PC-9 (cell line): Measurements from ENCODE around the gene LGI2. TPM values are rescaled to one million over a fixed set of nuclear protein-coding genes. Genes with fewer than 3 reads are reported as not detected.

Source experiments
- BruUV-seq: library from RNA; stranded (reverse); fragments of 400-500 nt; replicated peaks from 2 replicates; lab custom pipeline; 2021; lab: Mats Ljungman, UMichigan
- CTCF ChIA-PET: fragments of 300-600 bp; sonication (Branson Sonifier 250); formaldehyde crosslinking; loops from one replicate; lab custom pipeline; 2022; ENCODE audit warnings: antibody characterized with exemption; lab: Charles Lee
- POLR2A ChIA-PET: fragments of 300-600 bp; sonication (Branson Sonifier 250); formaldehyde crosslinking; loops from one replicate; lab custom pipeline; 2022; ENCODE audit warnings: antibody characterized with exemption; ENCODE audit not compliant: unreplicated experiment; lab: Charles Lee
- DNase-seq, 2 experiments: peaks; one replicate each; pipeline versions ENCODE4 v3.0.0 to v3.0.0-alpha.2; 2015 to 2022; ENCODE audit warnings: mixed read lengths in 1 of 2
- H2AFZ ChIP-seq: fragments of 200-600 bp; sonication (generic); 2 replicates; pipeline ENCODE4 v1.8.1; 2017; ENCODE audit warnings: antibody characterized with exemption
- H3F3A ChIP-seq: fragments of 200-600 bp; sonication (generic); 2 replicates; pipeline ENCODE4 v1.8.1; 2017; ENCODE audit warnings: antibody characterized with exemption, mild to moderate bottlenecking, low read depth; ENCODE audit not compliant: insufficient read depth
- H3K27ac ChIP-seq: fragments of 200-600 bp; sonication (generic); 2 replicates; pipeline ENCODE4 v1.6.1; 2016; ENCODE audit warnings: mixed run types
- H3K27me3 ChIP-seq: fragments of 200-600 bp; sonication (generic); 2 replicates; pipeline ENCODE4 v1.6.1; 2016; ENCODE audit warnings: low read depth, mixed run types; ENCODE audit not compliant: insufficient read depth
- H3K36me3 ChIP-seq: fragments of 200-600 bp; sonication (generic); 2 replicates; pipeline ENCODE4 v1.6.1; 2016; ENCODE audit warnings: low read depth, mixed run types
- H3K4me1 ChIP-seq: fragments of 200-600 bp; sonication (generic); replicated peaks from 2 replicates; pipeline ENCODE4 v1.6.1; 2016; ENCODE audit warnings: mixed run types; ENCODE audit not compliant: insufficient read depth
- H3K4me2 ChIP-seq: fragments of 200-600 bp; sonication (generic); 2 replicates; pipeline ENCODE4 v1.6.1; 2017; ENCODE audit warnings: mixed run types
- H3K4me3 ChIP-seq: fragments of 200-600 bp; sonication (generic); 2 replicates; pipeline ENCODE4 v1.6.1; 2016; ENCODE audit warnings: mixed run types
- H3K79me2 ChIP-seq: fragments of 200-600 bp; sonication (generic); 2 replicates; pipeline ENCODE4 v1.6.1; 2017; ENCODE audit warnings: low read depth, mixed run types
- H3K9me2 ChIP-seq: fragments of 200-600 bp; sonication (generic); 2 replicates; pipeline ENCODE4 v1.8.1; 2017; ENCODE audit warnings: mild to moderate bottlenecking; ENCODE audit not compliant: insufficient read depth
- H3K9me3 ChIP-seq: fragments of 200-600 bp; sonication (generic); 2 replicates; pipeline ENCODE4 v1.8.1; 2016; ENCODE audit warnings: low read depth; ENCODE audit not compliant: insufficient read depth
- H4K20me1 ChIP-seq: fragments of 200-600 bp; sonication (generic); 2 replicates; pipeline ENCODE4 v1.8.1; 2017; ENCODE audit not compliant: insufficient read depth
- EZH2 ChIP-seq: fragments of 200-600 bp; sonication (generic); IDR thresholded peaks from 2 replicates; pipeline ENCODE4 v1.8.0; 2017; ENCODE audit warnings: antibody characterized with exemption, low read depth
- intact Hi-C: fragments of 100-400 bp; cut with micrococcal nuclease; formaldehyde crosslinking; loops from one replicate; pipeline ENCODE4 v1.10.0; 2022; ENCODE audit not compliant: unreplicated experiment
- total RNA-seq: library from RNA; stranded (reverse); gene quantifications from 2 replicates; pipeline ENCODE4 v1.2.3, GENCODE V29; 2021
- TF ChIP-seq, protein P1 (sequence below): fragments of 200-600 bp; sonication (generic); conservative IDR thresholded peaks from 2 replicates; pipeline ENCODE4 v1.6.1; 2017; ENCODE audit warnings: mixed run types, antibody characterized with exemption, mild to moderate bottlenecking, moderate library complexity

Gene LGI2
- total RNA-seq, 1 experiment from 2014 or later = not detected

- Histone ChIP-seq H4K20me1 (no peaks in the 10 kb centered on the region), H3K4me1 (no peaks in the 10 kb centered on the region), H3K4me2 (no peak overlapping the region), H3K79me2 (no peaks in the 10 kb centered on the region), H3K9me3 (no peaks in the 10 kb centered on the region), H3K27me3 (no peaks in the 10 kb centered on the region), H3K9me2 (no peaks in the 10 kb centered on the region), H3K36me3 (no peaks in the 10 kb centered on the region), H2AFZ (no peak overlapping the region), H3K27ac (no peak overlapping the region), H3K4me3 (no peak overlapping the region), H3F3A (no peaks in the 10 kb centered on the region)
- CTCF ChIA-PET = interaction anchor here (0.6 kb wide), 1 partner anchor 1998 kb away, joined by 5 read pairs; no protein-coding TSS in a partner anchor
- POLR2A ChIA-PET = no interaction called here
- no TSS peak for BruUV-seq
- DNase-seq = no peak
- intact Hi-C loops = no loop called here
- no peak for TF ChIP-seq EZH2
- TF ChIP-seq, protein P1, sequence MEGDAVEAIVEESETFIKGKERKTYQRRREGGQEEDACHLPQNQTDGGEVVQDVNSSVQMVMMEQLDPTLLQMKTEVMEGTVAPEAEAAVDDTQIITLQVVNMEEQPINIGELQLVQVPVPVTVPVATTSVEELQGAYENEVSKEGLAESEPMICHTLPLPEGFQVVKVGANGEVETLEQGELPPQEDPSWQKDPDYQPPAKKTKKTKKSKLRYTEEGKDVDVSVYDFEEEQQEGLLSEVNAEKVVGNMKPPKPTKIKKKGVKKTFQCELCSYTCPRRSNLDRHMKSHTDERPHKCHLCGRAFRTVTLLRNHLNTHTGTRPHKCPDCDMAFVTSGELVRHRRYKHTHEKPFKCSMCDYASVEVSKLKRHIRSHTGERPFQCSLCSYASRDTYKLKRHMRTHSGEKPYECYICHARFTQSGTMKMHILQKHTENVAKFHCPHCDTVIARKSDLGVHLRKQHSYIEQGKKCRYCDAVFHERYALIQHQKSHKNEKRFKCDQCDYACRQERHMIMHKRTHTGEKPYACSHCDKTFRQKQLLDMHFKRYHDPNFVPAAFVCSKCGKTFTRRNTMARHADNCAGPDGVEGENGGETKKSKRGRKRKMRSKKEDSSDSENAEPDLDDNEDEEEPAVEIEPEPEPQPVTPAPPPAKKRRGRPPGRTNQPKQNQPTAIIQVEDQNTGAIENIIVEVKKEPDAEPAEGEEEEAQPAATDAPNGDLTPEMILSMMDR = no peak
Measured at GRCh38 chr4:25070545-25070944, 39.8 kb upstream of the LGI2 start.

- no peaks in the 10 kb centered on the region for H3K27me3 ChIP-seq
- no peak overlapping the region for H2AFZ ChIP-seq
- H3K36me3 ChIP-seq = no peaks in the 10 kb centered on the region
- H3K4me2 ChIP-seq = no peak overlapping the region
- ChIA-PET POLR2A (no interaction called here), CTCF (no interaction called here)
- no peak overlapping the region for H3K4me3 ChIP-seq
- H3K9me2 ChIP-seq = no peaks in the 10 kb centered on the region
- no TSS peak for BruUV-seq
- H3K9me3 ChIP-seq = no peaks in the 10 kb centered on the region
- no peaks in the 10 kb centered on the region for H3F3A ChIP-seq
- no peaks in the 10 kb centered on the region for H4K20me1 ChIP-seq
- no peaks in the 10 kb centered on the region for H3K4me1 ChIP-seq
- intact Hi-C loops = no loop called here
- DNase-seq = no peak
- H3K79me2 ChIP-seq = no peaks in the 10 kb centered on the region
- TF ChIP-seq, protein P1 = no peak
- TF ChIP-seq EZH2 = no peak
- H3K27ac ChIP-seq = no peak overlapping the region
Measured at GRCh38 chr4:25069014-25069413, 38.3 kb upstream of the LGI2 start.

DNA sequence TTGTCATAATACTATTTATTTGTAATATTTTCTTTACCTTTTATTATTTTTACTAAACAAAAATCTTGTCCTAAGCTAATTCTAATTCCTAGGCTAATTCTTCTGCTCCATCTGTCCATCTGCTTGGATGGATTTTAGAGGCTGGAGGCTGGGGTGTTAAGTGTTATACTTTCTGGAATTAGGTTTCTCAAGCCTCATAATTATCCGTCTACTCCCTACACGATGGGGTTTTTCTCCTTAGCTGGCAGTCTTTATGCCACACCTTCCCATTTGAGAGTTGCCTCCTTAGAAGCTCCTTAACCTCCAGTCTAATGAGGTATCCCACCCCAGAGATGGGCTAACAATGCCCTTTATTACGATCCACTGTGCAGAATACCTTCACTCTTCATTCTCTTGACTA, 37.6 kb upstream of the LGI2 start:
- Histone ChIP-seq H3K36me3 (no peaks in the 10 kb centered on the region), H3K9me2 (no peaks in the 10 kb centered on the region), H3K4me3 (no peak overlapping the region), H3F3A (no peaks in the 10 kb centered on the region), H2AFZ (no peak overlapping the region), H3K9me3 (no peaks in the 10 kb centered on the region), H3K4me2 (no peak overlapping the region), H3K27me3 (no peaks in the 10 kb centered on the region), H4K20me1 (no peaks in the 10 kb centered on the region), H3K79me2 (no peaks in the 10 kb centered on the region), H3K4me1 (no peaks in the 10 kb centered on the region), H3K27ac (no peak overlapping the region)
- ChIA-PET POLR2A (no interaction called here), CTCF (no interaction called here)
- TF ChIP-seq EZH2 = no peak
- TF ChIP-seq, protein P1 = no peak
- no TSS peak for BruUV-seq
- intact Hi-C loops = no loop called here
- DNase-seq = no peak
